Stimulated activated CD4-positive, alpha-beta T cell treated with anti-CD3 and anti-CD28 coated beads, Interleukin-4, amount 100 ng/mL, for 1 hour (primary cell): ENCODE measurements around the gene CERS3.

Experiments used
- DNase-seq: peaks from one replicate; pipeline ENCODE4 v3.0.0-alpha.2; 2020

The CERS3 gene

DNA sequence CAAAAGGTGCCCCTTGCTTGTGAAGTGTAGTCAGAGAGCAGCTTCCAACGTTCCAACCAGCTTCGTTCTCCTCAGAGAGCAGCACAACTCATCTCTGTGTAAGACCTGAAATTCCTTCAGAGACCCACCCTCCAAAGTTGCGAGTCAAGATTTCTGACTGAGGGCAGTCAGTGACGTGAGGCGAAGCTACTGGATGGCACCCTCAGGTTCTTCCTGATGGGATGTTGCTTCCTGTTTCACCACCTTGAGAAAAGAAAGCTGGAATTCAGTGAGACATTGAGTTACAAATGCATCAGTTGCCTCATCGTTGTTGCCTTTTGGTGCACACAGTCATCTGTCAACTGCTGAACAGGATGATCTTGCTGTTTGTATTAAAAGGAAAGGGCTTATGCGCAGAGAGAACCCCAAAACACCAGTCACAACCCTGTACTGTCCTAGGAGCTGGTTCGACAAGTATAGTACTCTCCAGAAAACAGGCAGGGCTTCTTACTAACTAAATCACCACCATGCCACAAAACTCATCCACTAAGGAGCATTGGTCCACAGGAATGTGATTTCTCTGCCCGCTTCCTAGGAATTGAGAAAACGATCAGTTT is at the start of gene CERS3:
Gene CERS3, minus strand, starts transcription at position 118 of the 596 bp plus-strand sequence. CDS start 27,101 bp downstream, outside the sequence.
- DNase-seq = no peak

DNA sequence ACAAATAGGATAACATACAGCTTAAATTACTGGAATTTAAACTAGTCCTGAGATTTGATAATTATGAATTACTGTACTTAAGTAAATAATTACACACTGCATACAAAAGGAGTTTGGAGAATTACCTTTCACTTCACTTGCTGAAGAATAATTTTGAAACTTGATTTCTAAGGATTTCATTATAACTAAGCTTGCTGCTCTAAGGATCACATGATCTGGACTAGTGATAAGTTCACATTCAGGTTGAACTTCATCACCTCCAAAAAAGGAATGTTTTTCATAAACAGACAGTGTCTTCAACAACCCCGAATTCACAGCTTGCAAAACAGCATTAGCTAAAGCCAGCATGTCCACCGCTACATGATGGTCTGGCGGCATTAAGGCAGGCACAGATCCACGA is 44.8 kb upstream of the CERS3 start:
- no peak for DNase-seq

- DNase-seq = no peak
These were observed 43.7 kb upstream of the CERS3 start for GRCh38 chr15:100572362-100572983.

GRCh38 chr15:100571592-100572167 is 42.9 kb upstream of the CERS3 start:
- no peak for DNase-seq

- DNase-seq = no peak
These were observed 42.1 kb upstream of the CERS3 start for GRCh38 chr15:100570735-100571313.

GRCh38 chr15:100570275-100570674 is 41.5 kb upstream of the CERS3 start:
- no peak for DNase-seq

DNA sequence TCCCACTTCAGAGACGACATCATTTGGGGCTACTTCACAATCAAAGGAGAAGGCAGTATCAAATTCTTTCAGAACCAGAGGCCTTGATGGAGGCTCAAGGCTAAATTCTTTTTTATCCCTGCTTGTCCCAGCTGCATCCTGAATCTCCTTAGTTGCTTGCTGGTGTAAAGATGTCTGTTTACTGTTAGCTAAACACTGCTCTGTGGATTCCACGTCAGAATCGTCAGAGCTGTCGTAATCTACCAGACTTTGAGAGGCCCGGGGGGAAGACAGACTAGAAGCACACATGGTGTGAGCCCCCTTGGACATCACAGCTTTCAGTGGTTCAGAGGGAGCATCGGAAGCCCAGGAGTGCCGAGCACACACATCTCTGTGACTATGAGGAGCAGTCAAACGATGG is 40.6 kb upstream of the CERS3 start:
- DNase-seq = no peak

DNA sequence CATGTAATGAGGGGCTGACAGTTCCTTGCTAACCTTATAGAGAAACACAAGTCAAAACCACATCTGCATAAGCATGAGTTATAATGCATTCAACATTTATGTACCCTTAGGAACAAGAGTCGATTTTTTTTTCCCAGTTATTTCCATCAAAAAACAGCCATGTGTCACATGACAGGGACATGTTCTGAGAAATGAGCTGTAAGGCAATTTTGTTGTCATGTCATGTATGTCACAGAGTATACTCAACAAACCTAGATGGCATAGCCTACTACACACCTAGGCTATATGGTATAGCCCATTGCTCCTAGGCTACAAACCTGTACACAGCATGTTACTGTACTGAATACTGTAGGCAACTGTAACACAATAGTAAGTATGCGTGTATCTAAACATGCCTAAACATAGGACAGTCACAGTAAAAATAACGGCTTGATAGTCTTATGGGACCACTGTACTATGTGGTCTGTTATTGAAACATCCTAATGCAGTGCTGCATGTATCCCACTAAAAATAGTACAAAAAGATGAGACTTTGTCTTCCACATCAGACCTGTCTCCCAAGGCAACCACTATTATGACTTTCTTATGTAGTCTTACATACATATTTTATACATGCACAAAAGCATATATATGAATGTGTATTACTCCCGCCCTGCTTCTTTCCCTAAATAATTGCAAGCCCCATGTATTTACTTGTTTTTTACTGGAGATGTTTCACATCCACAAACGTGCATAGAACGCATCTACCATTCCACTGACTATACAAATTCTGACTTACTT is 38.3 kb upstream of the CERS3 start:
- DNase-seq = no peak

DNA sequence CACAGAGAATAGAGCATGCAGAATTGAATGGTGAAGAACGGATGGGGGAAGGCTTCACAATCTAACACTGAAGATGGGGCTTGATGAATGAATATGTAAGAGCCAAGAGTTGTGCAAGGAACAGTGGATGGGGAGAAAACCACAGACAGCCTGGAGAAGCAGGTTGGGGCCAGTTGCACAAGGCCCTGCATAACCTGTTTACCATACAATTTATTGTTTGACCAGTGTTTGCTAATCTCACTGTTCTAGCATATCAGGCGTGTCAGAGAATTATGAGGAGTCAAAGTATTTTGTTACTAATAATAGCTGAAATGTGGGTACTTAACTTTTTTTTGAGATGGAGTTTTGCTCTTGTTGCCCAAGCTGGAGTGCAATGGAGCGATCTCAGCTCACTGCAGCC is 36.8 kb upstream of the CERS3 start:
- no peak for DNase-seq

DNA sequence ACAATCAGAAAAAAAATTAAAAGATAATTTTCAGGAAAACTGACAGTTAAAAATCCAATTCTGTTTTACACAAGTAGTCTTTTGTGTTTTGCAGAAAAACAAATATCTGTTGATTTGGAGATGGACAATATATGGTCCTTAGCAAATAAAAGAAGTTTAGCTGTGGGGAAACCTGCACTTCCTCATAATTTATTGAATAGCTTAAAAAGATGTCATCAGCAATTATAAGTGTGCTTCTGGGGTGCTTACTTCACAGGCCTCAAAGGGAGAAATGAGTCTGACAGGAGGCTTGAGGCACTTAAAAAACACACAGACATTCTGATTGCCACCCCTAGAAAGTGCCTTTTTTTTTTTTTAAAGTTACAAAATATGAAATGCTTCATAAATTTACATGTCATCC is 31.6 kb upstream of the CERS3 start:
- DNase-seq = no peak

DNA sequence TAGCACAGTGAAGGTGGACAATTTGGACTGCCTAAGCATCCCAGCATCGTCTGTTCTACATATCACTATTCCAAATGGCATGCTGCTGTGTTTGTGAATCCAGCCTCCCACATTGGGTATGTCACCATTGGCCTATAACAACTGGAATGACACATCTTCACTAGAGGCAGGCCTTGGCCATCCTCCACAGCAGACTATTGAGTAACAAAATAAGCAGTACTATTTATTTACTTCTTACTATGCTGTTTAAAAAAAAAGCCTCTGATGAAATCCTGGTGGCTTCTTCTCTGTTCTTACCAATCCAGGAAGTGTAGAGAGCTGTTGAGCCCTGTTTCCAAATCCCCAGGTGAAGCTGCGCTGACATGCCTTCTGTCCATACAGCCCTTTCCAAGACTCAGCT is 30.6 kb upstream of the CERS3 start:
- no peak for DNase-seq

DNA sequence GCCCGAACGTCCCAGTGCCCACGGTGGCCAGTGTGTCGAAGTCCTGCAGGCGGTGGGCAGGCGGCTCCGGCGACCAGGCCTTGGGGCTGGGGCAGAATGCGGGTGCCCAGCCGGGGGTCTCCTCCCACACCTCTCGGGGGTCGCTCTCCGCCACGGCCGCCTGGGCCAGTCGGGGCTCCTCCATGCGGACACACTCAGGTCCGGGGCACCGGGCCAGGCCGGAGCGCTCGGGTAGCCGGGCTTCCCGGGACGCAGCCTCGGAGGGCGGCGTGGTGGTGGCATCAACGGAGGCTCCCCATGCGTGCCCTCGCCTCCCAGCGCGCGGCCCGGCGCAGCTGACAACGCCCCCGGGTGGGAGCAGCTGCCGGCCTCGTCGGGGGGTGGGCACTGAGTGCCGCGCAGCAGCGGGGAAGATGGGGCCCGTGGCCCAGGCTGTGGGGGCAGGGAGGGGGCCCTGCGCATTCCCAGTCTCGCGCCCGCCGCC is 30.1 kb upstream of the CERS3 start:
- DNase-seq = no peak

DNA sequence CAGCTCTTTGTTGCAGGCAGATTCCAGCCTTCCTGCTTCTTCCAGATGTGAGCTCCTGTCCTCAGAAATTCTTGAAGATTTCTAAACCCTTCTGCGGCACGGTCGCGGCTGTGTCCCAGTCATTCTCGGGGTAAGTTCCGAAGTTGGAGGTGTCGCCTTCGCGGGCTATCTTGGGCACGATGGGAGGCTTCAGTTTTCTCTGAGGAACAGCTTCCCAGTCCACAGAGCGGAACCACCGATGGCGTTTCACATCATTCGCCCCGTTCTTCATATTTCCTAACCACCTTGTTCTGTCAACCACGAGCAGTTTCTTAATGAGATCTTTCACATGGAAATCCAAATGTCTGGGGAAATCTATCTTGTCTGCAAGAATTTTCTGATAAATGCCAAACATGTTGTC is 24.7 kb upstream of the CERS3 start:
- no peak for DNase-seq

DNA sequence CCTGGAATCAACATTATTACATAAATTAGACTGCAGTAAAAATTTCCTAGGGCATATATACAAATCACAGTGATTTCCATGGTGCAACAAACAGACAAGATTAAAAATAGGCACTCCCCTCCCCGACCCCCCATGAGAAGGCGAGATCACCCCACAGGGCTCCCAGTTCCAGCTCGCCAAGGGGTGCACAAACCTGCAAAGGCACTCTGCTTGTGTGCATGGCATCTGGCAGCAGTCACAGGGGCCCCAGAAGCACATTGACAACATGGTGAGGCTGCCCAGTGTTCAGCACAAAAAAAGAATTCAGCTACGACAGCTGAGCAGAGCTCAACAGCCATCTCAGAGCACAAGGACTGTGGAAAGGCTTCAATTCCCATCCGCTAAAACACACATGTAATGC is 19.2 kb upstream of the CERS3 start:
- no peak for DNase-seq

DNA sequence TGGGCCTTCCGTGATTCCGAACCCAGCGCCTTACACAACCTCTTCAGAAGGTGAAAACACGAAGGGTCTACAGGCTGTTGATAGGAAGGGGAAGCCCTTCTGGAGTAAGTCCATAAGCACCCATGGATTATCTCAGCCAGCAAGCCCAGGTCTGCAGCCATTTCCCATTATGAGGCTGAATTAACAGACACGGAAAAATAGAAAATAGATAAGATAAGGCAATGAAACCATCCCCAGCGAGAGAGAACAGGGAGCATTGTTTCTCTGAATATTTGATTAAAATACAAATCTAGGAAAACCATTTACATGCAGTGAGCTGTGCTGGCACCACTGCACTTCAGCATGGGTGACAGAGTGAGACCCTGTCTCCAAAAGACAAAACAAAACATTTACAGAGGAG is 16.2 kb upstream of the CERS3 start:
- no peak for DNase-seq

- no peak for DNase-seq
These were observed 15.6 kb upstream of the CERS3 start for GRCh38 chr15:100544338-100544841.

- DNase-seq = no peak
These were observed 13.5 kb upstream of the CERS3 start for GRCh38 chr15:100542290-100542689.

- no peak for DNase-seq
These were observed 8.6 kb upstream of the CERS3 start for GRCh38 chr15:100537331-100537730.

DNA sequence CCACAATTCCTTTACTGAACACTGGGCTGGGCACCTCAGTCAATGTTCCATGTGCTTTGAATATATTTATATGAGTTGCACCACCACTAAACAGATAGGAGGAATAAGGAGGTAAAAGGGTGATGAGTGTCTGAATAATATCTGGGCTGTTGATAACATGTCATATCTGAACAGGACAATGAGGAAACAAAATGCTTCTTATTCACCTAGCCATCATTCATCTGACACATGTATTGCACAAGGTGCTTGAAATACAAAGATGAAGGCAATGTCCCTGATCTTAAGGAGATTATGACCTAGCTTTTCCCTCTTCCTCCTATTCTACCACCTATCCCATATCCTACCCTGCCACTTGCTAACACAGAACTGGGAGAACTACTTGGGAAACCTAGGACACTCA is 8.0 kb upstream of the CERS3 start:
- no peak for DNase-seq

DNA sequence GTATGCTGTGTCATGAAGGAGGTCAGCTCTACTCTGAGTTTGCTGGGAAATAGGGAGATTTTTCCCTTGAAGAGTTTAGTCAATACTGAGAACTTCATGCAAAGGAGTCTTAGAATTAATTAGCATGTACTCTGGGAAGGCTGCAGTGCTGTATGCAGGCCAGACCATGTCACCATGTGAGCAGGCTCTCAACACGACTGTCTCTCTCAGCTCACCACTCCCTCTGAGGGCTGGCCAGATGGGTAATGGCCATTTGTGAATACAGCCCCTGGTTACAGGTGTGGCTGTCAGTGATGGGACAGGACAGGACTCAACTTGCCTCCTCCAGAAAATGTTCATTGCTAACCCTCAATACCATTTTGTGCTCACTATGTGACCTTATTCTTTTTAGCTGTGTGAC is 5.1 kb upstream of the CERS3 start:
- DNase-seq = no peak

DNA sequence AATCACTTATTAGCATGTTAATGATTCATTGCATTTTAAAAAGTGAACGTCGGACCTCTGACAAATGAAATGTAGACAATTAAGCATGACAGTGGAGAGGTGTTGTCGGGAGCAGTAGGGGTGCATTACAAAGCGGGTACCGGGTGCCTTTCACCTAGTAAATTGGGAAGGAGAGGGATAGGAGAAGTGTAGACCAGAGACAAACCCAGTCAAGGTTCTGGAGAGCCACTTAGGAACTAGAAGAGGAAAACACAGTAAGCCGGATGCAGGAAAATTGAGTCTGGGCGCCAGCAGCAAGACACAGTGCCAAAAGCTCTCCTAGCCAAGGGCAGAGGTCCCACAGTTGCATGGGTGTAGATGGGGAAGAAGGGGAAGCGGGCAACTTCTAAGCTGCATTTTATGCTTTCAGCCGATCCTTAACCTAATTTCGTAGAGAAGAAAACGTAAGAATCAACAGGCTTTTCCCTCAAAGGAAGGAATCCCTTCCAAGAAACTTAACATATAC is 3.1 kb upstream of the CERS3 start:
- no peak for DNase-seq

GRCh38 chr15:100531204-100531603 is 2.5 kb upstream of the CERS3 start:
- no peak for DNase-seq

DNA sequence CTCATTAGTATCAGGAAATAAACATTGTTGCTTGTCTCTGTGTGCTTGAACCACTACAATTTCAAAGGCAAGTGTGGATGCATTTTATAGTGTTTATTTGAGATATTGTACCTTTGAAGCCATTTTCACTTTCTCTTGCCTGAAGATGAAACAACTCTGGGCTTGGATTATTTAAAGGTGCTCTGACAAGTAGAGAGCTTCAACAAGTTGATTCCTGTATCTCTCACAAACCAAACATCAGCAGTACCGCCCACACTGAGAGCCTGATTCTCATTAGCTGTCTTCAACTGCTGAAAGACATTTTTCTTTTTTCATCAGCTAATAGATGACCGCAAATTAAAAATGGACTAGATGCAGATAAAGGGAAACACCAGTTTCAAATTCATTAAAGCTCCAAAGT is 806 bp upstream of the CERS3 start:
- no peak for DNase-seq
